SU-DHL-6 (cell line): ENCODE data around the gene ALDOB.

Source experiments
- H2AFZ ChIP-seq: fragments of 200-600 bp; sonication (generic); 2 replicates; pipeline ENCODE4 v1.6.1; 2014; ENCODE audit warnings: low read depth, mild to moderate bottlenecking, moderate library complexity, mixed read lengths, antibody characterized with exemption, low read length; ENCODE audit not compliant: severe bottlenecking
- H3F3A ChIP-seq: fragments of 200-600 bp; shearing (Covaris generic); 2 replicates; pipeline ENCODE4 v1.6.0; 2016; ENCODE audit warnings: antibody characterized with exemption, mild to moderate bottlenecking; ENCODE audit not compliant: insufficient read depth
- H3K27ac ChIP-seq: fragments of 200-600 bp; sonication (generic); 2 replicates; pipeline ENCODE4 v1.5.1; 2016; ENCODE audit warnings: low read depth, mild to moderate bottlenecking, low read length, moderate library complexity, mixed read lengths
- H3K27me3 ChIP-seq: fragments of 200-600 bp; sonication (generic), shearing (Covaris generic); 2 replicates; pipeline ENCODE4 v1.6.0; 2014; ENCODE audit warnings: mild to moderate bottlenecking, low read length
- H3K36me3 ChIP-seq: fragments of 200-600 bp; sonication (generic); 2 replicates; pipeline ENCODE4 v1.6.1; 2014; ENCODE audit warnings: mild to moderate bottlenecking, low read length, mixed read lengths
- H3K4me2 ChIP-seq: fragments of 300-600, 200-600 bp; shearing (Covaris generic), sonication (generic); 2 replicates; pipeline ENCODE4 v1.6.0; 2014; ENCODE audit warnings: low read length, low read depth, mild to moderate bottlenecking; ENCODE audit not compliant: poor library complexity, severe bottlenecking
- H3K4me3 ChIP-seq: fragments of 200-600 bp; sonication (generic); 2 replicates; pipeline ENCODE4 v1.5.1; 2014; ENCODE audit warnings: antibody characterized with exemption, low read length, mild to moderate bottlenecking, mixed read lengths; ENCODE audit not compliant: insufficient read depth, poor library complexity, severe bottlenecking
- H3K79me2 ChIP-seq: fragments of 200-600 bp; sonication (generic); 2 replicates; pipeline ENCODE4 v1.6.1; 2014; ENCODE audit warnings: mild to moderate bottlenecking, low read length, moderate library complexity; ENCODE audit not compliant: insufficient read depth
- H3K9ac ChIP-seq: fragments of 200-600 bp; sonication (generic); 2 replicates; pipeline ENCODE4 v1.7.0; 2014; ENCODE audit warnings: mild to moderate bottlenecking, low read length
- H3K9me2 ChIP-seq: fragments of 200-600 bp; sonication (generic); replicated peaks from 2 replicates; pipeline ENCODE4 v1.6.1; 2014; ENCODE audit warnings: low read length; ENCODE audit not compliant: insufficient read depth
- H3K9me3 ChIP-seq: fragments of 200-600 bp; sonication (generic); 2 replicates; pipeline ENCODE4 v1.6.1; 2014; ENCODE audit warnings: low read length, mixed read lengths; ENCODE audit not compliant: insufficient read depth
- H4K20me1 ChIP-seq: fragments of 200-600 bp; sonication (generic); 2 replicates; pipeline ENCODE4 v1.6.1; 2014; ENCODE audit warnings: low read depth, mild to moderate bottlenecking, antibody characterized with exemption, low read length, moderate library complexity, mixed read lengths
- EZH2phosphoT487 ChIP-seq: fragments of 200-600 bp; sonication (generic), shearing (Covaris generic); conservative IDR thresholded peaks from 2 replicates; pipeline ENCODE4 v1.6.1; 2018; ENCODE audit warnings: mild to moderate bottlenecking, antibody characterized with exemption, low read length, moderate library complexity, mixed read lengths
- TF ChIP-seq, protein P1 (sequence below): fragments of 200-600 bp; sonication (generic); IDR thresholded peaks from one replicate; pipeline ENCODE4 v1.5.1; 2017; ENCODE audit warnings: antibody characterized with exemption, mild to moderate bottlenecking, low read length, moderate library complexity; ENCODE audit not compliant: insufficient read depth, poor library complexity, severe bottlenecking

Gene ALDOB

DNA sequence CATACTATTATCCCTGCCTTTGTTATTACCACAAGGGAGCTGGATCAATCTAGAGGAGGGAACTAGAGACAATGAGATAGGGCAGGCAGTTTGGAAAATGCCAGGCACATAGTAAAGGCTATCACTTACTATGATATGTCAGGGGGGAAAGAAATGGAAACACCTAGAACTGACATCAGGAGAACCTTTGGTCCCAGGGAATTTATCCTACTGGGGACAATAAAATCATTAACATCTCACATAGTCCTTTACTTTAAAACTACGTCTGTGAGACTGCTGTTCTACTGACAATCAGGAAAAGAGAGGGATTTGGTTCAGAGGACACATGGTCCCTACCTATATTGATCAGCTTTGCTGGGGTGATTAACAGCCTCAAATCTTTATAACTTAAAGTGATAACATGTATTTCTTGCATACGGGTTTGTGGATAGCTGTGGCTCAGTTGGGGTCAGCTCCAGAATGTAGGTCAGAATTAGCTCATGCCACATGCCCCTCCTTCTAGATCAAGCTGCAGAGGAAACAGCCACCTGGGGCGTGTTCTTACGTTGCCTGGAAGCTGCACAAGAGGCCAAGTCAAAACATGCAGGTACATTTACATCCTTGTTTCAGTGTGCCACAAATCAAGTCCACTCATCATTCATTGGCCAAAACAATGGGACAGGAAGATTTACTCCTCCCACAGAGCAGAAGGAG, 43.9 kb upstream of the ALDOB start:
- no peak overlapping the region for H3K4me3 ChIP-seq
- no peaks in the 10 kb centered on the region for H3K9me2 ChIP-seq
- H3K9ac ChIP-seq = no peak overlapping the region
- H4K20me1 ChIP-seq = no peaks in the 10 kb centered on the region
- no peak for TF ChIP-seq EZH2phosphoT487
- TF ChIP-seq, protein P1, sequence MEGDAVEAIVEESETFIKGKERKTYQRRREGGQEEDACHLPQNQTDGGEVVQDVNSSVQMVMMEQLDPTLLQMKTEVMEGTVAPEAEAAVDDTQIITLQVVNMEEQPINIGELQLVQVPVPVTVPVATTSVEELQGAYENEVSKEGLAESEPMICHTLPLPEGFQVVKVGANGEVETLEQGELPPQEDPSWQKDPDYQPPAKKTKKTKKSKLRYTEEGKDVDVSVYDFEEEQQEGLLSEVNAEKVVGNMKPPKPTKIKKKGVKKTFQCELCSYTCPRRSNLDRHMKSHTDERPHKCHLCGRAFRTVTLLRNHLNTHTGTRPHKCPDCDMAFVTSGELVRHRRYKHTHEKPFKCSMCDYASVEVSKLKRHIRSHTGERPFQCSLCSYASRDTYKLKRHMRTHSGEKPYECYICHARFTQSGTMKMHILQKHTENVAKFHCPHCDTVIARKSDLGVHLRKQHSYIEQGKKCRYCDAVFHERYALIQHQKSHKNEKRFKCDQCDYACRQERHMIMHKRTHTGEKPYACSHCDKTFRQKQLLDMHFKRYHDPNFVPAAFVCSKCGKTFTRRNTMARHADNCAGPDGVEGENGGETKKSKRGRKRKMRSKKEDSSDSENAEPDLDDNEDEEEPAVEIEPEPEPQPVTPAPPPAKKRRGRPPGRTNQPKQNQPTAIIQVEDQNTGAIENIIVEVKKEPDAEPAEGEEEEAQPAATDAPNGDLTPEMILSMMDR = no peak
- H2AFZ ChIP-seq = no peak overlapping the region
- H3F3A ChIP-seq = no peaks in the 10 kb centered on the region
- no peaks in the 10 kb centered on the region for H3K9me3 ChIP-seq
- H3K27me3 ChIP-seq = no peaks in the 10 kb centered on the region
- no peak overlapping the region for H3K4me2 ChIP-seq
- H3K36me3 ChIP-seq = no peaks in the 10 kb centered on the region
- no peaks in the 10 kb centered on the region for H3K79me2 ChIP-seq
- H3K27ac ChIP-seq = no peak overlapping the region

DNA sequence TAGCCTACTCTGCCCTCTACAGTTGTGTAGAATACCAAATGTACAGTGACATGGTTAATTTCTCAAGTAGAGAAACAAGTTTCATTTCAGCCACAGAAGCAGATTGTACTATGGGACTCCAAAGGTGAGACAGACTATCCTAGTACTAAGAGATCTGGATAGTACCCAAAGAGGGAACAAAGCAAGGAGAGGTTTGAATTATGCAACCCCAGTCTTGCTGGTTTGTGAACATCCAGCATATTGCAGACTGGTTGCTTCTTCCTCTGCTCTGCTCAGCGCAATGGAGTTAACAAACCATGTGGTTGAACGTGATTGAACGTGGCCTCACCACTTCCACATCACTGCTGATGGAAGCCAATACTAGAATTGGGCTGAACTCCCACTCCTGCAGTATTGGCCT, 43.3 kb upstream of the ALDOB start:
- H3K27ac ChIP-seq = no peak overlapping the region
- no peaks in the 10 kb centered on the region for H3K9me2 ChIP-seq
- no peak overlapping the region for H3K9ac ChIP-seq
- H3K4me3 ChIP-seq = no peak overlapping the region
- no peaks in the 10 kb centered on the region for H3K79me2 ChIP-seq
- TF ChIP-seq, protein P1 = no peak
- TF ChIP-seq EZH2phosphoT487 = no peak
- no peak overlapping the region for H3K4me2 ChIP-seq
- H3K27me3 ChIP-seq = no peaks in the 10 kb centered on the region
- no peaks in the 10 kb centered on the region for H3K36me3 ChIP-seq
- no peaks in the 10 kb centered on the region for H4K20me1 ChIP-seq
- H3F3A ChIP-seq = no peaks in the 10 kb centered on the region
- H3K9me3 ChIP-seq = no peaks in the 10 kb centered on the region
- no peak overlapping the region for H2AFZ ChIP-seq

DNA sequence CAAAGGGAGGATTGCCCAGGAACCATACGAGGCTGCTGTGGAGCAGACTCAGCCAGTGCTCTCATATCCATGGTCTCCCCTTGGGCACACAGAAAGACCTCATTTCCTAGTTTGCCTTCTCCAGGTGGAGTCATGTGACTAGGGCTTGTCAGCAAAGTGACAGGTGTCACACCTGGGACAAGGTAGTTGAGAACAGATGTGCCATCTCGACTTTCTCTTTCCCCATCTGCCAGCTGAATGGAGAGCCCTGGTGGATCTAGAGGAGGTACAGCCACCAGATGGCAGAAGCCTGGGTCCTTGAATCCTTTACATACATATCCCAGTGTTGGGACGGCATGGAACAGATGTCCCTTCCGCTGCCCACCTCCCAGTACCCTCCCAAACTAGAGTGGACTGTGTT, 42.9 kb upstream of the ALDOB start:
- Histone ChIP-seq H3K27me3 (no peaks in the 10 kb centered on the region), H3K79me2 (no peaks in the 10 kb centered on the region), H3K9me3 (no peaks in the 10 kb centered on the region), H3K36me3 (no peaks in the 10 kb centered on the region), H3K9me2 (no peaks in the 10 kb centered on the region), H3K4me2 (no peak overlapping the region), H2AFZ (no peak overlapping the region), H3K9ac (no peak overlapping the region), H3K27ac (no peak overlapping the region), H3F3A (no peaks in the 10 kb centered on the region), H3K4me3 (no peak overlapping the region), H4K20me1 (no peaks in the 10 kb centered on the region)
- TF ChIP-seq, protein P1 = no peak
- TF ChIP-seq EZH2phosphoT487 = no peak
